Left ventricle myocardium inferior (tissue), 1 donor: ENCODE data around the gene AKAP13. TPM values are rescaled to one million over a fixed set of nuclear protein-coding genes. Genes with fewer than 3 reads are reported as not detected.

Experiments used
- DNase-seq: peaks from one replicate; pipeline ENCODE4 v3.0.0-alpha.2; 2020
- H3K27ac ChIP-seq: fragments of 200-600 bp; replicated peaks from 2 replicates; pipeline ENCODE4 v1.8.0; 2021
- H3K27me3 ChIP-seq: fragments of 200-600 bp; 2 replicates; pipeline ENCODE4 v1.8.0; 2021; ENCODE audit warnings: low read depth
- H3K36me3 ChIP-seq: fragments of 200-600 bp; 2 replicates; pipeline ENCODE4 v1.8.0; 2021
- H3K4me1 ChIP-seq: fragments of 200-600 bp; 2 replicates; pipeline ENCODE4 v1.8.0; 2021
- H3K4me3 ChIP-seq: fragments of 200-600 bp; 2 replicates; pipeline ENCODE4 v1.8.0; 2021; ENCODE audit warnings: mild to moderate bottlenecking, moderate library complexity
- H3K9me3 ChIP-seq: fragments of 200-600 bp; replicated peaks from 2 replicates; pipeline ENCODE4 v1.8.0; 2021
- intact Hi-C: fragments of 100-400 bp; cut with micrococcal nuclease; formaldehyde crosslinking; loops from one replicate; pipeline ENCODE4 v1.11.0; 2022
- total RNA-seq: library from RNA; stranded (reverse); fragmentation: NEBNext Ultra II Directional; extraction: Animal tissue kit (Norgen Biotek cat#: 25700); gene quantifications from one replicate; pipeline ENCODE4 v1.2.1, GENCODE V29; 2021
- TF ChIP-seq, protein P1 (sequence below): fragments of 200-600 bp; IDR thresholded peaks from 2 replicates; pipeline ENCODE4 v1.8.0; 2021; ENCODE audit warnings: antibody characterized with exemption, mild to moderate bottlenecking, borderline replicate concordance
- donor health status: DM: no; HTN: yes; CAD: no; lungs with severe emphysema.

AKAP13 gene
- total RNA-seq, 1 donor from 2014 or later = 331 TPM

DNA sequence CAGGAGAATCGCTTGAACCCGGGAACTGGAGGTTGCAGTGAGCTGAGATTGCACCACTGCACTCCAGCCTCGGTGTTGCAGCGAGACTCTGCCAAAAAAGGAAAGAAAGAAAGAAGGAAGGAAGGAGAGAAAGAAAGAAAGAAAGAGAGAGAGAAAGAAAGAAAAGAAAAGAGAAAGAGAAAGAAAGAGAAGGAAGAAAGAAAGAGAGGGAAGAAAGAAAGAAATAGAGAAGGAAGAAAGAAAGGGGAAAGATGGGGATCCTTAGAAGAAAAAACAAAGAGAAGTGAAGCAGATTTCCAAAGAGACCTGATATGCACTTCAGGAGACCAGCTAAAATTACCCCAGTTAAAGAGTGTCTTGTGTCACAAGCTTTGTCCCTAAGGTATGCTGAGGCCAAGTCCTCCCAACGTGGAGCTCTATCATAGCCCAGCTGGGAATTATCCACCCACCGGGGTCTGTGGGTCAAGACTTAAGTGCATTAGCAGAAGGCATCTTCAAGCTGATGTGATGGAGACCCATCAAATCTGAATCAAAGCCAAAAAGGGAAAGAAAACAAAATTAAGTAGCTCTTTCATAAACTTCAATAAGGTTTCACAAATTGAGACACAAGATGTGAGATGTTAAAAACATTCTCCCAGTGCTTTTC lies 17.8 kb upstream of the AKAP13 start:
- no peak for DNase-seq
- H3K36me3 ChIP-seq = peaks cover 6% of the 10 kb centered on the region
- TF ChIP-seq, protein P1, sequence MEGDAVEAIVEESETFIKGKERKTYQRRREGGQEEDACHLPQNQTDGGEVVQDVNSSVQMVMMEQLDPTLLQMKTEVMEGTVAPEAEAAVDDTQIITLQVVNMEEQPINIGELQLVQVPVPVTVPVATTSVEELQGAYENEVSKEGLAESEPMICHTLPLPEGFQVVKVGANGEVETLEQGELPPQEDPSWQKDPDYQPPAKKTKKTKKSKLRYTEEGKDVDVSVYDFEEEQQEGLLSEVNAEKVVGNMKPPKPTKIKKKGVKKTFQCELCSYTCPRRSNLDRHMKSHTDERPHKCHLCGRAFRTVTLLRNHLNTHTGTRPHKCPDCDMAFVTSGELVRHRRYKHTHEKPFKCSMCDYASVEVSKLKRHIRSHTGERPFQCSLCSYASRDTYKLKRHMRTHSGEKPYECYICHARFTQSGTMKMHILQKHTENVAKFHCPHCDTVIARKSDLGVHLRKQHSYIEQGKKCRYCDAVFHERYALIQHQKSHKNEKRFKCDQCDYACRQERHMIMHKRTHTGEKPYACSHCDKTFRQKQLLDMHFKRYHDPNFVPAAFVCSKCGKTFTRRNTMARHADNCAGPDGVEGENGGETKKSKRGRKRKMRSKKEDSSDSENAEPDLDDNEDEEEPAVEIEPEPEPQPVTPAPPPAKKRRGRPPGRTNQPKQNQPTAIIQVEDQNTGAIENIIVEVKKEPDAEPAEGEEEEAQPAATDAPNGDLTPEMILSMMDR = no peak
- peaks cover 51% of the 10 kb centered on the region for H3K4me1 ChIP-seq
- H3K9me3 ChIP-seq = no peaks in the 10 kb centered on the region
- no peak overlapping the region for H3K4me3 ChIP-seq
- intact Hi-C loops = no loop called here
- H3K27ac ChIP-seq = peak overlapping the region; percentile 76
- H3K27me3 ChIP-seq = no peaks in the 10 kb centered on the region

DNA sequence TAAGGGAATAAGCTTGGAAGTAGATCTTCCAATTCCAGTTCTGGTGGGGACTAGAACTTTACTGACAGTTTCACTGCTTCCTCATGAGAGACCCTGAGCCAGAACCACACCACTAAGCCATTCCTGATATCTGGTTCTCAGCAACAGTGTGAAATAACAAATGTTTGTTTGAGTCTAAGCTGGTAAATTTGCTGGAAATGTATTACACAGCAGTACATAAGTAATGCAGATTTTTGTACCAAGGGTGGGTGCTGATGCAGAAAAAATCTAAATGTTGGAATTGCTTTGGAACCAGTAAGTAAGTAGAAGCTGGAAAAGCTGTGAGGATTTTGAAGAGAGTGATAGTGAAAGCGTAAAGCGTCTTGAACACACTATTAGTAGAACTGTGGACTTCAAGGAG lies 14.4 kb upstream of the AKAP13 start:
- no peak for DNase-seq
- intact Hi-C loops = no loop called here
- TF ChIP-seq, protein P1 = no peak
- Histone ChIP-seq H3K27me3 (no peaks in the 10 kb centered on the region), H3K4me3 (no peak overlapping the region), H3K36me3 (peaks cover 15% of the 10 kb centered on the region), H3K4me1 (peaks cover 24% of the 10 kb centered on the region), H3K9me3 (no peaks in the 10 kb centered on the region), H3K27ac (peak overlapping the region; percentile 16)

DNA sequence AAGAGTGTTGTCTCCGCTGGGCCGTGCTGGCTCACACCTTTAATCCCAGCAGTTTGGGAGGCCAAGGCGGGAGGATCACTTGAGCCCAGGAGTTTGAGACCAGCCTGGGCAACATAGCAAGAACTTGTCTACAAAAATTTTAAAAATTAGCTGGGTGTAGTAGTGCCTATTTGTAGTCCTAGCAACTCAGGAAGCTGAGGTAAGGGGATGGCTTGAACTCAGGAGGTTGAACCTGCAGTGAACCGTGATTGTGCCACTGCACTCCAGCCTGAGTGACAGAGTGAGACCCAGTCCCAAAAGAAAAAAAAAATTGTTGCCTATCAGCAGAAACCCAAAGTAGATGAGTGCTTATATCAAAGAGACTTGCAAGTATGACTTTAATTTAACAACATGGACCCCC lies 12.7 kb upstream of the AKAP13 start:
- TF ChIP-seq, protein P1 = no peak
- no peak overlapping the region for H3K4me3 ChIP-seq
- peaks cover 9% of the 10 kb centered on the region for H3K4me1 ChIP-seq
- no peaks in the 10 kb centered on the region for H3K9me3 ChIP-seq
- no peaks in the 10 kb centered on the region for H3K27me3 ChIP-seq
- intact Hi-C loops = no loop called here
- peaks cover 15% of the 10 kb centered on the region for H3K36me3 ChIP-seq
- no peak overlapping the region for H3K27ac ChIP-seq
- no peak for DNase-seq

DNA sequence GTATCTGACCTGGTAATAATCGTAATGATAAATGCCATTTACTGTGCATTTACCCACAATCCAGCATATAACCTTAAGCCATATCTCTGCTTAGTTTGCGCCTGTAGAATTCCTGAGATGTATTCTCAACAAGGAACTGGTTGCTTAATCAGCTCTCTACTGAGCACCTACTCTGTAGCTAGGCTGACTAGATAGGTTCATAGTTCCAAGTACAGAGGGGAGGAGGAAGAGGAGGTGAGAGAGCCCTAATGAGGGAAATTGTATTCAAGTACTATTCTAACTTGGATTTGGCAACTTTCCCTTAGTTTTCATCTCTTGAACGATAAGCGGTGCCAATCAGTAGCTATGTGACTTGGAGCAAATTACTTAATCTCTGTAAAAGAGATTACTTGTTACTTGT lies 5.6 kb upstream of the AKAP13 start:
- Histone ChIP-seq H3K9me3 (no peaks in the 10 kb centered on the region), H3K27ac (no peak overlapping the region)

DNA sequence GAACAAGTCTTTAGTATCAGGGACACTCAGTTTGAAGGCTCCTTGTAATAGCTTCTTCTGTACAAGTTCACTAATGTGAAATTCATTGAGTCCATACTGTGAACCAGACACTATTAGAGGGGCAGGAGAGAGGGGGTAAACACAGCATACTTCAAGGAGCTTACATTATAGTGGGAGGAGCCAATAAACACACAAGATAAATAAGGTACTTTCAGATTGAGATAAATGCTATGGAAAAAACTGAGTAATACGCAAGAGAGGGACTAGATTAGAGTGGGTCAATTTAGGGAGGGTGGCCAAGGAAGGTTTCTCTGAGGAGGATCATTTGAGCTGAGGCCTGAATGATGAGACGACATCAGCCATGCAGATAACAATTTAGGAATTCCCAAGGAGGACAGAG lies 3.1 kb upstream of the AKAP13 start:
- Histone ChIP-seq H3K4me3 (no peak overlapping the region), H3K9me3 (no peaks in the 10 kb centered on the region), H3K27me3 (no peaks in the 10 kb centered on the region), H3K36me3 (no peaks in the 10 kb centered on the region), H3K27ac (peak overlapping the region; percentile 24), H3K4me1 (peaks cover 32% of the 10 kb centered on the region)
- intact Hi-C loops = no loop called here
- TF ChIP-seq, protein P1 = no peak
- no peak for DNase-seq

More for the DNA sequence above, 5.6 kb upstream of the AKAP13 start:
- peaks cover 12% of the 10 kb centered on the region for H3K4me1 ChIP-seq
- TF ChIP-seq, protein P1 = no peak
- no peak overlapping the region for H3K4me3 ChIP-seq
- no peak for DNase-seq
- no peaks in the 10 kb centered on the region for H3K36me3 ChIP-seq
- intact Hi-C loops = no loop called here
- H3K27me3 ChIP-seq = no peaks in the 10 kb centered on the region
